ENCODE measurements around the gene SEMA5A.

SEMA5A gene

DNA sequence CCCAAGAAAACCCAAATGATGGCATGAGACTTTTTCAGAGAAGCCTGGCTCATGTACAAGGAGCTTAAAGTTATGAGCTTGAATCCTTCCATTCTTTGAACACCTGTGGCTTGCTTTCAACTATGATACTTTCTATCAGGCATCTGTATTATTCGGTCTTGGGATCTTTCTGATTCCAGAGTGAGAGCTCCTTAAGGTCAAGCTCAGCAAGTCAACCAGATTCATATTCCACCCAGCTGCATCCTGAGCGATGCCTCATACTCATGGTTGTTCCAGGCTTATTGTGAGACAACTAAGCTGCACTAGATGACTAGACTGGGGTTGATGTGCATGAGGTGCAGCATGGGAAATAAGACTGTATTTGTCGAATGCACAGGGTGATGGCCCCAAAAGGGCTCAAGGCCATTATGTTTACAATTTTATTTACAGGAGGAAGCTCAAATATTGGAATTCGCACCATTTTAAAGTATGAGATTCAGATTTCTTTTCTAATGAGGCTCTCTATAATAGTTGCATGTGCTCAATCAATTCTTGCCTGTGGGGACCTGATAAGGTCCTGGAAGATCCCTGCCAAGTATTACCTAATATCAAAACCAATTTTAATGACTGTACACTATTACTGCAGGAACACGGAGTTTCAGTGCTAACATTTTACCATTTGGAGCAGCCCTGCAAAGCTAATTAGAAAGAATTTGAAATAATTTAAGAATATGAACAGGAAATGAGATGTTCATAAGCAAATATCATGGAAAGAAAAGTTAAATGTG is 453.8 kb downstream of the SEMA5A start:
- DNase-seq: no peak

DNA sequence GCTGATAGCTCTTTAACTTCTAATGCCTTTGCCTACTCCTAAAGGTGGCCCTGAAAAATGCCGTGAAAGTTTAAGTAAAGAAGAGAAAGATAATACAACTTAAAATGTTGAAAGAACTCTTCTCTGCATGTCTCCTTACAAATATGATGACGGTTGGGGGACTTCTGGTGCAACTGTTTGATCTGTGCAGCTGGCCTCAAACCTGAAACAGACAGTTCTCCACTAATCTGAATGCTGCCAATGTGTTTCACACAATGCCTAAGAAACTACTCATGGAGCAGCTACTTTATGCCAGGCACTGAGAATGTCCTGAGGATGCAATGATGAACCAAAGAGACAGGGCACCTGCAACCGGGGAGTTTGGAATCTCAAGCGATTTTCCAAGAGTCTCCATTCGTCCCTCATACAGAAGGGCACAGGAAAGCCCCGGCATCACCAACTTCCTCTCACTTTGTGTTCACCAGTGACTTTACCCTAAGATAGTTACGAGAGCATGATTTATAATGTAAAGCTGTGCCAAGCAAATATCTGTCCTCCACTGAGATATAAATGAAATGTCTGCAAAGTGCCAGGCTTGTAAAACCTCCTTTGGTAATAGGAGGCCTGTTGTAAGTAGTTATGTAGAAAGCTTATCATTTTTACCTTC is 455.4 kb downstream of the SEMA5A start:
- no peak for DNase-seq

DNA sequence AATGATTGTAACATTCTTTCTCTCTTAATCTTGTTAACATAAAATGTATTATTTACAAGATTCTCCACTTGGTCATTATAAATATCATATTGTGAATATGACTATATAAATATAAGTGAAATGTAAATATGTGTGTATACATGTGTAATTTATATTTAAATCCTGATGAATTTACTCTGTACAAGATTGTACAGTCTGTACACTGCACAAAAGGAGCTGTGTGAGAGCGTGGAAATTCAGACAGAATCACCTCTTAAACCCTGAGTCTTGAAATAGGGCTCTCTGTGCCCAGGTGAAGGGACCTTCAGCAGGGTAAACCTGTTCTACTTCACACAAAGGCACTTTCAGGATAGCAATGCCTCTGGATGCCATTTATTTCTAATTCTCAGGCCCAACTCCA is 456.0 kb downstream of the SEMA5A start:
- no peak for DNase-seq

DNA sequence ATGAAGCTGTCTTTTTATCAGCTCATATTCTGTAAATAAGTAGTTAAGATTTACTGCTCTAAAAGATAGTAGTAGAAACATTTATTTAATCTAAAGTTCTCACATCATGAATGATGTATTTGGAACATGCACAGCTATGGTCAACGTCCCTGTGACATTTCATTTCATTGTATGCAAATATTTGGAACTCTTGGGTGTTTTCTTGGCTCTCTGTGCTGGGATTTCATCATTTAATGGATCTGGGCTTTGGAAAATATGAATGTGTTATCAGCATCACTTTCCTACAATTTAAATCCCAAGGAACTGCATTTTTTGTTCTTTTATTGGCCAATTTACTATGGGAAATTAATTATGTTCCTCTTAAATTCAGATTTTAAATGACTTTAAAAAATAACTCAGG is 462.9 kb downstream of the SEMA5A start:
- no peak for DNase-seq

DNA sequence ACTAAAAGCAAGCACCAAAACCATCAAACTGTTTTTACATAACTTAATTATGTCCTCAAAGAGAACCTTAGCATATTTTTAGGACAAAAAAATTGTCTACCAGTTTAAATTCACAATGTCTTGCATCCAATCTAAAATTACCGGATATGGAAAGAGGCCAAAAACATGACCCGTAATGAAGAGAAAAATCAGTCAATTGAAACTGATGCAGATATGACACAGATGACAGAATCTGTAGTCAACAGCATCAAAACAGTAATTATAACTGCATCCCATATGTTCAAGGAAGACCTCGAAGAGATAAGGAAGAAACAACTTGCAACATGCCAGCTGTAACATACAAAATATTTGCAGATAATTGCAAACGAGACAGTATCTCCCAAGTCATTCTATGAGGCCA is 473.2 kb downstream of the SEMA5A start:
- DNase-seq: no peak

DNA sequence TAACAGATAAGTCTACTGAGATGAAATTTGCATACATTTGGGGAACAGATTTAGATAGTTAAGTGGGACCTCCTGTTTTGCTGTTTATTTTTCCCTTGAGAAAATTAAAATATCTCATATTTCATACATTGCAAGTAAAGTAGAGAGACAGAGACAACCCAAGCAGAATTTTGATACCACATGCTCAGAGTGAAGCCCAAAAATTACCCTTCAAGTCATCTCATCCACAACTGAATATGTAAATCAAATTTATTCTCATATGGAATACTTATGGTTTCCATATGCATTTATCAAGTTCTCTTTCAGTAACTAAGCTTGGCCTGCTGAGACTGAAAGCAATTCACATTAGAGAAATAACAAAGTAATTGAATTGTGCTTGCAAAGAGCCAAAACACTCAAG is 474.4 kb downstream of the SEMA5A start:
- DNase-seq: no peak

DNA sequence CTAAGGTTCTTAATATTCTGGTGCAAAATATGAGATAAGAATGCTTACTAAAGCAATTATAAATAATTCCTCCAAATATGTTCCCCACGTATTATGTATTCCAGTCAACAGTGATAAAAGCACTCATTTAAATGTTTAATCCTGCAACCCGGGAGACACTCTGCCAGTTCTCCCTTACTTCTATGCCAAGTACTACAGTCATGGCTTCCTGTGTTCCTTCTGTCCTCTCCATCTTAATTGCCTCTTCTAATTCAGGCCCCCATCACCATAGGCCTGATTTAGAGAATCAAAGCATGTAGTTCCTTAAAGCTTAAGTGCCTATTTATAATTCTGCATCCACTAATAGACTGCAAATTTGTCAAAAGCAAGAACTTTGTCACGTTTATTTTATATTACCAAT is 474.8 kb downstream of the SEMA5A start:
- DNase-seq: no peak

DNA sequence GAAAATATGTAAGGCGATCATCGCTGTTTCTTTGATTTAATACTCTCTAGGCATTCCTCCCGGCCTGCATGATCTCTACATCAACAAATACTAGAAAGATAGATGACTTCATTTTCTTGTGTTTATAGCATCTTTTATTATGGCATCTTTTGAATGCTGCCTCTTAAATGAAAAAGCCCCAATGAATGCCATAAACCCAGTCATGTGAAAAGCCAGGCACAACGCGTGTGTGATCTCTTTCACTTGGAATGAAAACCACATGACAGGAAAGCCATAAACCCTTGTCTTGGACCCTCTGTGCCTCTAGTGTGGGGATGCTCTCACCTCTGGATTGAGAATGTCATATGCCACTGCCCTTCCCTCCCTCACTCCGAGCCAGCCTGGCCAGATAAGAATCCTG is 476.2 kb downstream of the SEMA5A start:
- DNase-seq: no peak

DNA sequence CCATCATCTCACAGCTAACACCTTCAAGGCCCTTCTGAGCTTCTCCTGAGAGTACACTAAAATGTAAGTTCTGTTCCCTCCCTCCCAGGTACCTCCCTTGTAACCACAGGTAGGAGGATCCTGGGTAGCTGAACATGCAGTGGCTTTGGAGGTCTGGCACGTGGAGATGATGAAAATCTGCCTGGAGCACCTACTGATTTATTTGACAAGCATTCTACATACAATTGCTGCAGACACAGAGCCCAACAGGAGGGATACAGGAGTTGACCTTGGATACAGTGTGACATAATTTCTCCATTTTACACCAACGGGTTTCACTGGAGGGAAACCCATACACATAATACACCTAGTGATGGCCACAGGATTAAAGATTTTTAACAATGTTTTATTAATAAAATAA is 478.7 kb downstream of the SEMA5A start:
- no peak for DNase-seq

DNA sequence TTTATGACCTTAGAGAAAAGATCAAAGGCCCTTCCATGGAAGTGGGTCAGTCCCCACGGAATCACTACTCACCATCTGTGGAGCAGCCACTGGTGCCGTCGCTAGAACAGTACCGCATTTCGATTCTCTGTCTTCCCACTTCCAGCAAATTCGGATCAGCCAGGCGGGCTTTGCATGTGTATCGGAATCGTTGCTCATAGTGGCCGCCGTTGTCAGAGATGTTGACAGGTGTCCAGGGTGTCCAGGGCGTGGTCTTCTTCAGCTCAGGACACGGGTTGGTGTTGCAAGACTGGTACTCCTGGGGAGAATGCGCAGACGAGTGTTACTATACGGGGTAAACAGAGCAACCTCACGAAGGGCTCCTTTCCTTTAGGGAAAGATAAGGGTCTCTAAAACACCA is 479.5 kb downstream of the SEMA5A start:
- DNase-seq: no peak

DNA sequence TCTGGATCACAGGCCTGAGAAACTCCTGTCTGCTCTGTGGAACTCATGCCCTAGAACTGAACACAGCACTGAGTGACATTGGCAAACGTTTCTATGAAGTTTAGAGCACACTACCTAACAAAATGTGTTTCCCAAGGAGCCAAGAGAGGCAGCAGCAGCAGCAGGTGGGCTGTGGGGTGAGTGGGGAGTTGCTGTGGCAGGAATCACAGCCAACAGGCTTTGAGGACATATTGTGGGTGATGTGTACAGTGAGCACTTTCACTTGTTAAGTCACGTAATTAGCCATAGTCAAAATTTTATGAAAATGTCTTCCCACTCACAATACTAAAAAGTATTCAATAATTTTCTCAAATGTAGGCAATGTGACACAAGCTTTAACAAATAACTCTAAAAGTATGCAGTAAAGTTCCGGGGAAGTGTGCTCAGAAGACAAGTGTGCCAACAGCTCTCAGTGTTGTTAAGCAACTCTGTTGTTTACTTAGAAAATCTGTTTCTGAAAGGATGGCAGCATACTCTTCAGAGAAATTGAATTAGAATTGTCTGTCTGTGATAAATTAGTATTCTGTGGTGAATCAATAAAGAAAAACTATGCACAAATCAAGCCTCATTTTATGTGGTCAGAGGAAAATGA is 482.1 kb downstream of the SEMA5A start:
- no peak for DNase-seq

DNA sequence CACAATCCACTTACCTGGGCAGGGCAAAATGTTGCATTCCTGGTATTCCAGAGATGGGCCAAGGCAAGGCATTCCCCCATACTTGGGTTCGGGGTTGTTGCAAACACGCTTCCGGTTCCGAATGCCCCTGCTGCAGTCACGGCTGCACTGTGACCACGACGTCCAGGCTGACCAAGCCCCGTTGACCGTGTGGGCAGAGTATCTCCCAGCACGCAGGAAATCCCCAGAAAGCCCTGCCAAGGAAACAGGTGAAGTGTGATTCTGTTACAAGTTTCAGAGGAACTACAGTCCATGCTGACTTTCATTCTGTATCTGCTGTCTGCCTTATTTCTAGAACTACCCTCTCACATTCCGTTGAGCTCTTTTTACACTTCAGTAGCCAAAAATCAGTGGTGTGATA is 483.0 kb downstream of the SEMA5A start:
- no peak for DNase-seq

DNA sequence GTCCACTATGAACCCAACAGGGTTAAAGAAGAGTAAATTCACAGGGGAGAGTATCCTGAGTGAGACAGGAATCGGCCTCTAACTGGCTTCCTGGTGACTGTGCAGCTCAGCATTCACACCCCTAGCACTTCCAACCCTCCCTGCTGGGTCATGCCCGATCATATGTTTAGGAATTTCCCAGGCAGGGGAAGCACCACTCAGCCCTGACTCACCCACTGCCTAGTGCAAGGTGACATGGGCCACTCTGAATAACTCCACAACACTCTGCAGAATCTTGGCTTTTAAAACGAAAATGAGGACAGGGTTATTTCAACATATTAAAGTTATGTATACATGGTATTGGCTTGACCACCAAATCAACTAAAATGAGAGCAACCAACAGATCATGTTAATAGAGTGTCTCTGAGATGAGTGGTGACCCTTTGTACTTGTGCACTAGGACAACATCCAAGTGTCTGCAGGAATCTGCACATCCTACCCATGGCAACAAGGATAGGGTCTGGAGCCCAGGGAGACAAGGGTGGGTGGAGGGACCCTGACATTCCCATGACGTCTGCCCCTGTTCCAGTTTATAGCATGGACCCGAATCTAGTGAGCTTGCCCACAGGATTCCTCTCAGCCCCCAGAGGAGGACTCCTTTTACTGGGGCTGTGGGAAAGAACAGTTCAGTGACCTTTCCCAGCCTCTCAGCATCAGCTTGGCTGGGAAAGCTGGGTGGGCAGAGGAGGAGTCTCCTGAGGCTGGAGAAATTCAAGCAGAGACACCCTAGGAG is 485.8 kb downstream of the SEMA5A start:
- DNase-seq: no peak

DNA sequence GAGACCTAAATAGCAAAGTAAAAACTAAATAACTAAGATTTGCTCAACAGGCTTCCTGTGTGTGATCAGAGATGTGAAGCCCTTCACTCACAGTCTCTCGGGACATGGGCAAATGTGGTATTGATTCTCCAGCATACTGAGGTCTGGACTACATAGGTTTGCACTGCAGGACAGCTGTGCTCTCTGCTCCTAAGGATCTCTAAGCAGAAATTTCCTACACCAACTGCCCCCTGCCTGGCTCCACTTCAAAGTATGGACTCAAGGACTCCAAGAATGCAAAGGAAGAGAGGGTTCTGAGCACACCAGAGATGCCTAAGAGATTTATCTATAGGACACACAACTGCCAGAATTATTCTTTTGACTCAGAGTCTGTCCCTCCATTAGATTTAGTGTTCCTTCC is 487.2 kb downstream of the SEMA5A start:
- DNase-seq: no peak

DNA sequence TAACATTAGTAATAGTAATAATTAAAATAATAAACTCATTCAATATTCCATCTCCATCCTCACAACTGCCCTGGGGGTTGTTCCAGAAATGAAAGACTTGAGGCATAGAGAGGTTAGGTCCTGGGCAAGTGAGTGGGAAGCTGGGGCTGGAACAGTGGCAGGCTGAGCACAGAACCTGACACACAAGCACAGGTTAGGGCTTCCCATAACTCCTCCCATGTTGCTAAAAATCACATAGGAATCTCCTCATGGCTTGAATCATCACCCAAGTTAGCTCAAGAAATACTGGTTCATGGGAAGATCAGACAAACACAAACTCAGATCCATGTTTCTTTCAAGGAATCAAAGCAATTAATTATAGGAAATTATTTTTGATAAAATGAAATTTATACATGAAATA is 487.7 kb downstream of the SEMA5A start:
- DNase-seq: no peak

DNA sequence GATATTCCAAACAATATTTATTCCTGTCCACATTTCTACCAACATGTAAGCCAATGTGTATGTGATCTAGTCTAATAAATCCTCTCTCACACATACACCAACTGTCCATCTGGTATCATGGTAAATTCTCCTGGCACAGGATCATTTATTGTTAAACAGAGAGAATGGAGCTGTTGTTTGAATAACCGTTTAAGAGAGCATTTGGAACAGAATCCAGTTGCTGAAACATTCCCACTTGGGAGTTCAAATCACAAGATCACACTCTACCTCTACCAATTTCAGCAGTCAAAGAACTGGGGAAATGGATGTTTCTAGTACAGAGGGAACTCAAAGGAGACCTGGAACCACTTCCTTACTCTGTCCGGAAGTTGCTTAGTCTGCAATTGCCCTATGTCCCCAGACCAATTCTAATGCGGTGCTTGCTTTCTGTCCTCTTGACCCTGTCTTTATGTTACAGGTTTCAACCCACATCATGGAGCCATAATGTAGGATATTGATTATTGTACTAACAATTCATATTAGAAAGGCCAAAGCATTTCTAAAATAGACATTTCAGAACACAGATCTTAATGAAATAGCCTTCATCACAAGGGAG is 488.4 kb downstream of the SEMA5A start:
- no peak for DNase-seq

DNA sequence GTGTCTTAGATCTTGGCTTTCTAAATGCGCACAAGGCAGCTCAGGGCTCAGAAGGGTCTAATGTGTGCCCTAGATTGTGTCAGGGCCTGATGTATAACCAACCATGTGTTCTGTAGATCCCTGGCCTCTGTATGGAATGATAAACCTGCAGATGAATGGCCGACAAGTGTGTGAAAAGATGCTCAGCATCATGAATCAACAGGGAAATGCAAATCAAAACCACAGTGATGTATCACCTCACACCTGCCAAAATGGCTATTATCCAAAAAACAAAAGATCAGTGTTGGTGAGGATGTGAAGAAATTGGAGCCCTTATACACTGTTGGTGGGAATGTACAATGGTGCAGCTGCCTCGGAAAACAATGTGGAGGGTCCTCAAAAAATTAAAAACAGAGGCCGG is 489.8 kb downstream of the SEMA5A start:
- no peak for DNase-seq

DNA sequence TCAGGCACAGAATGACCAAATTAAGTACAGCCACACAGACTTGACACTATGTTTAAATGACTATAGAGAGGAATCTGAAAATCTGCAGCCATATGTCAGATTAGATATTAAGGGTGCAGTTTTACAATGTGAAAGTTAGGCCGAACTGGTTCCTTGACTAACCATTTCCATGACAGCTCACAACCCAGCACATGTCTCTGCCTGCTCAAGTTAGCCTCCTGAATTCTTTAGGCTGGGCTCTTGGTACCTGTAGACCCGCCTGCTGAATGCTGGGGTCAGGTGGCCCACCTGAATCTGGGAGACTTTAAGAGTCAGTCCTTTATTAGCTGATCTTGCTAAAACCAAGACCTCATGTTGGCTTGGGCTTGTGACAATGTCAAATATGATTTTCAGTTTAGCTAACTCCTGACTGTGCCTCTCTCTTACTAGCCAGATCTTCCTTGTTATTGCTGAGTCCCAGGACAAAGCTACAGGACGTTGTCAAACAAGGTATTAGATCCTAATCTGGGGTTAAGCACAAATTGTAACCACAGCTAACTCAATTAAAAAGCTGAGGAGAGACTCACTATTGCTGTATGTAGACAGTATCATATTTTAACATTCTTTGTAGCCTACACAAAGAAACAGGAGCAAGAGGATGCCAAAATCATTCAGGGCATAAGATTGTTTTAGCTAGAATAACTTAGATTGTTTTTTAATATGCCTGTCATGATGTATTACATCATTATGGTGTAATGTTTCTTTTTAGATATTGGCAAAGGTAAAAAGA is 490.9 kb downstream of the SEMA5A start:
- DNase-seq: no peak

DNA sequence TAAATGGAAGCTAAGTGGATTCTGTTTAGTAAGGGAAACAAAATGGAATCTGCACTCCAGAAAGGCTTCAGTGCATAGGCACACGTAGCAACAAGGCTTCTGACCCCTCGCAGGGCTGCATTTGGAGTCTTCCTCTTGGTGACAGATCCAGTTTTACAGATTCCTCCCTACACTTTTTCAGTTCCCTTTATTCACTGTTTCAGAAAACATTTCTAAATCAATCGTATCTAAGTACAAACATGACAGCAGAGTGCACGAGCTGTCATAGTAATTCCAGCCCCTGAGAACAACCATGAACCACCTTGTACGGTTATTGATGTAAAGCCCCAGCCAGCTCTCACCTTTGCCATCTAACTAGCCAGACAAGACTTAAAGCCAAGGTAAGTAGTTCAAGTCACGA is 491.6 kb downstream of the SEMA5A start:
- no peak for DNase-seq

DNA sequence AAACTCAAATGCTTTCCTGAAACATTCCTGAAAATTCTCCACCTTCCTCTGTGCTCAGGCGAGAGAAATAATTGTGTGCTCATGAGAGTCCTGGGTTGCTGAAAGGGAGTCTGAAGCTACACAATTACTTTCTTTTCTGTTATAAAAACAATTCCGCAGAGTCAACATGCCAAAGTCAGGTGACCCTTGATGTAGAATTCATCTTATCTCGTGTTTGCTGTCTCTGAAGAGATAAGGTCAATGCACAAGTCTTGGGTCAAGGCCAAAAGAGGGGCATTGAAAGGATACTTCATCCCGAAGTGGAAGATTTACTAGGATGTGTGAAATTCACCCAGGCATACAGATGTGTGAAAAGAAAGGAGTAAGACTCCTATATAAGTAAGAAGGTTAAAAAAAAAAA is 493.5 kb downstream of the SEMA5A start:
- DNase-seq: no peak

DNA sequence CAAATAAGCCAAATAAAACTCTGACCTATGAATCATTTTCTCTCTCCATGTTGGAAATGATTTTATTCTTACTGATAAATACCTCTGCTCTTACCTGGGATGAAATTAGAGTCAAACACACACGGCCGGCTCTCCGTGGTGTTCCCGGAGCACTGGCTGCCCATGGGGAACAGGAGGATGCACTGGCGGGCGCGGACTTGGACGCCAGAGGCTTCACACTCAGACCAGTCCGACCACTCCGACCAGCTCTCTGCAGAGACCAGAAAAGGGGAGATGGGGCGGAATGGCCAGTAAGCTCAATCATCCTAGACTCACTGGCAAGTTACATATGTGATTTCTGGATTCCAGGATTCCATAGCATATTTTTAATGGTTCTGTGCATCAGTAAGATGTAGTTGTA is 494.1 kb downstream of the SEMA5A start:
- no peak for DNase-seq

DNA sequence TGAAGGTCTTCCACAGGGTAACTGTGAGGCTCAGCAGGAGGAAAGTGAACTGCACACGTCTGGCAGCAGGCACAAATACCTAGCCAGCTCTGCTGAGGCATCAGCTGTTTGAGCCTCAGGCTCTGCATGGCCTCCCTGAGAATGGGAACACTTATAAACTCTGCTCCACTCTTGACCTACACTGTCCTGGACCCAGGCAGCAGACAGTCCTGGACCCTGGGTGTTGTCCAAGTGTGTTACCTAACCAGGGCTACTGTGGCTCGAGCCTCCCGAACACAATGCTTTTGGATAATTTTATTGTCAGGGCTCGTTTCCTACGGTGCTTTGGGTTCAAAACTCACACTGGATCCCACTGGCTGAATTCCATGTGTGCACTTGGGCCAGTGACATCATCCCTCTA is 497.9 kb downstream of the SEMA5A start:
- no peak for DNase-seq

Data from activated effector memory CD4-positive, alpha-beta T cell treated with anti-CD3 and anti-CD28 coated beads, Interleukin-2, amount 50 U/mL, for 16 hours (primary cell).